Esophagus squamous epithelium (tissue), 5 donors: ENCODE data around the gene ST3GAL5. TPM values are rescaled to one million over a fixed set of nuclear protein-coding genes. Genes with fewer than 3 reads are reported as not detected.
"Not testable (repeated sequence)": the region's sequence is repeated elsewhere in the genome, so short reads cannot be mapped to it uniquely, and the experiment has no call there.

ENCODE experiments used
- DNase-seq: peaks from one replicate; lab custom pipeline; 2025; lab: John Stamatoyannopoulos, UW
- H3K27ac ChIP-seq, 4 donors: fragments of 200-600 bp; sonication (generic); one replicate each; pipeline ENCODE4 v1.5.1; 2016 to 2019; ENCODE audit warnings: mild to moderate bottlenecking in 1 of 4
- H3K27me3 ChIP-seq, 4 donors: fragments of 200-600 bp; sonication (generic); 1 replicate in 3 of 4; 2 replicates in 1 of 4; pipeline versions ENCODE4 v1.5.1 to v1.6.0; 2017 to 2021; ENCODE audit warnings: antibody characterized with exemption in 1 of 4
- H3K36me3 ChIP-seq, 3 donors: fragments of 200-600 bp; sonication (generic); one replicate each; pipeline ENCODE4 v1.5.1; 2016 to 2019
- H3K4me1 ChIP-seq, 3 donors: fragments of 200-600 bp; sonication (generic); one replicate each; pipeline ENCODE4 v1.5.1; 2017 to 2019
- H3K4me3 ChIP-seq, 4 donors: fragments of 200-600 bp; sonication (generic); 1 replicate in 3 of 4; 2 replicates in 1 of 4; pipeline ENCODE4 v1.5.1; 2016 to 2019; ENCODE audit warnings: mild to moderate bottlenecking in 2 of 4, moderate library complexity in 1 of 4
- H3K9me3 ChIP-seq, 3 donors: fragments of 200-600 bp; sonication (generic); one replicate each; pipeline ENCODE4 v1.5.1; 2016 to 2019
- CTCF ChIP-seq, 6 experiments: fragments of 450-650 bp in 4 of 6; fragments of 200-600 bp in 2 of 6; sonication (generic) in 2 of 6; IDR thresholded peaks; one replicate each; pipeline ENCODE4 v1.5.1; 2016 to 2019; ENCODE audit warnings: antibody characterized with exemption in 6 of 6, mild to moderate bottlenecking in 4 of 6, moderate library complexity in 4 of 6
- POLR2A ChIP-seq, 4 donors: fragments of 450-650 bp; IDR thresholded peaks; one replicate each; pipeline ENCODE4 v1.6.1; 2017; ENCODE audit warnings: antibody characterized with exemption in 4 of 4, mild to moderate bottlenecking in 4 of 4, moderate library complexity in 3 of 4
- WGBS, 2 donors: methylation state at CpG; one replicate each; pipeline ENCODE4 v1.1.5; 2018; 5-methylcytosine and 5-hydroxymethylcytosine counted together
- intact Hi-C: fragments of 100-400 bp; cut with DNase I; formaldehyde crosslinking; loops from one replicate; pipeline ENCODE4 v1.15.0; 2022
- total RNA-seq, 4 donors: library from RNA; depleted of rRNA; stranded (reverse); fragments of >200 nt; gene quantifications; one replicate each; pipeline ENCODE4 v1.1.0, GENCODE V29; 2016
- donor health status: DM: yes; HTN: yes; CAD: no.

The ST3GAL5 gene
- total RNA-seq, 4 donors from 2014 or later = 1.3 to 13.5 (median 5.2) TPM

- 88 to 90% methylated on average over 6 of the region's 6 CpGs for WGBS, 2 donors
Observed at GRCh38 chr2:85838641-85839040, 50.1 kb downstream of the ST3GAL5 start.

GRCh38 chr2:85838181-85838580 is 50.6 kb downstream of the ST3GAL5 start:
- DNase-seq = no peak

More at GRCh38 chr2:85838641-85839040, 50.1 kb downstream of the ST3GAL5 start:
- Histone ChIP-seq H3K27ac (no peak overlapping the region), H3K9me3 (no peaks in the 10 kb centered on the region), H3K27me3 (no peaks in the 10 kb centered on the region), H3K4me3 (no peak overlapping the region), H3K4me1 (no peaks in the 10 kb centered on the region), H3K36me3 (peaks cover 0 to 20% (median 0%) of the 10 kb centered on the region in 3 donors)
- TF ChIP-seq POLR2A (IDR thresholded peaks at IDR 0.05) (no peak), CTCF (IDR thresholded peaks at IDR 0.05) (no peak)
- no peak for DNase-seq
- intact Hi-C loops = no loop called here

GRCh38 chr2:85834466-85834865 is 54.3 kb downstream of the ST3GAL5 start:
- Histone ChIP-seq H3K4me1 (no peaks in the 10 kb centered on the region), H3K27ac (no peak overlapping the region), H3K9me3 (no peaks in the 10 kb centered on the region), H3K27me3 (no peaks in the 10 kb centered on the region), H3K36me3 (peaks cover 0 to 3% (median 0%) of the 10 kb centered on the region in 3 donors), H3K4me3 (no peak overlapping the region)
- no peak for DNase-seq
- intact Hi-C loops = no loop called here
- TF ChIP-seq CTCF (IDR thresholded peaks at IDR 0.05) (no peak), POLR2A (IDR thresholded peaks at IDR 0.05) (no peak)

More at GRCh38 chr2:85838181-85838580, 50.6 kb downstream of the ST3GAL5 start:
- intact Hi-C loops = no loop called here
- H3K4me3 ChIP-seq = no peak overlapping the region
- H3K36me3 ChIP-seq = peaks cover 0 to 15% (median 0%) of the 10 kb centered on the region in 3 donors
- H3K9me3 ChIP-seq = no peaks in the 10 kb centered on the region
- no peak overlapping the region for H3K27ac ChIP-seq
- WGBS, 2 donors = 76 to 79% methylated on average over 4 of the region's 4 CpGs
- no peaks in the 10 kb centered on the region for H3K27me3 ChIP-seq
- no peaks in the 10 kb centered on the region for H3K4me1 ChIP-seq
- no peak for TF ChIP-seq CTCF (IDR thresholded peaks at IDR 0.05)
- TF ChIP-seq POLR2A (IDR thresholded peaks at IDR 0.05) = no peak

GRCh38 chr2:85831735-85832134 is 57.1 kb downstream of the ST3GAL5 start:
- Histone ChIP-seq H3K4me3 (no peak overlapping the region), H3K4me1 (peaks cover 0 to 8% (median 8%) of the 10 kb centered on the region in 3 donors), H3K36me3 (no peaks in the 10 kb centered on the region), H3K9me3 (no peaks in the 10 kb centered on the region), H3K27ac (no peak overlapping the region), H3K27me3 (peaks cover 0 to 5% (median 0%) of the 10 kb centered on the region in 4 donors)
- no peak for DNase-seq
- intact Hi-C loops = no loop called here
- WGBS, 2 donors = 71 to 84% methylated on average over 2 of the region's 2 CpGs
- TF ChIP-seq POLR2A (IDR thresholded peaks at IDR 0.05) (no peak), CTCF (IDR thresholded peaks at IDR 0.05) (no peak)

- no peak for DNase-seq
- no peak overlapping the region for H3K27ac ChIP-seq
- intact Hi-C loops = no loop called here
- no peak overlapping the region for H3K4me3 ChIP-seq
- 0 to 33% methylated on average over 1 of the region's 1 CpG for WGBS, 2 donors
- no peaks in the 10 kb centered on the region for H3K36me3 ChIP-seq
- H3K4me1 ChIP-seq = peaks cover 0 to 8% (median 8%) of the 10 kb centered on the region in 3 donors
- H3K27me3 ChIP-seq = peaks cover 0 to 5% (median 0%) of the 10 kb centered on the region in 4 donors
- no peak for TF ChIP-seq POLR2A (IDR thresholded peaks at IDR 0.05)
- peak in 3 of 6 experiments; percentile 4 to 27 (median 6) for TF ChIP-seq CTCF (IDR thresholded peaks at IDR 0.05)
- H3K9me3 ChIP-seq = no peaks in the 10 kb centered on the region
Observed at GRCh38 chr2:85830645-85831044, 58.1 kb downstream of the ST3GAL5 start.

GRCh38 chr2:85829394-85829793 is 59.4 kb downstream of the ST3GAL5 start:
- H3K4me3 ChIP-seq, H3K36me3 ChIP-seq, H3K4me1 ChIP-seq, H3K27ac ChIP-seq, H3K27me3 ChIP-seq, H3K9me3 ChIP-seq, DNase-seq: not testable (repeated sequence)
- intact Hi-C loops = loop anchor here (5.0 to 10.0 kb wide), 2 partner anchors 55 to 253 kb away; partner anchors contain the start of gene ST3GAL5
- WGBS, 2 donors = 84 to 88% methylated on average over 4 of the region's 4 CpGs
